Activated B cell treated with CpG ODN at 0.5 μM for 24 hours (primary cell): ENCODE data around the gene CDC42BPB. TPM values are rescaled to one million over a fixed set of nuclear protein-coding genes. Genes with fewer than 3 reads are reported as not detected.

Source experiments
- ATAC-seq: fragments of 200-7000 bp; cut with Tn5 transposase; one replicate; pipeline ENCODE4 v1.10.0; 2021; ENCODE audit warnings: low read depth, mild to moderate bottlenecking, moderate library complexity
- CTCF ChIA-PET: fragments of 350-600 bp; sonication (Branson Sonifier 250); formaldehyde crosslinking; loops from one replicate; lab custom pipeline; 2021; ENCODE audit warnings: antibody characterized with exemption; lab: Charles Lee
- POLR2A ChIA-PET: fragments of 350-600 bp; sonication (Branson Sonifier 250); formaldehyde crosslinking; loops from one replicate; lab custom pipeline; 2021; ENCODE audit warnings: antibody characterized with exemption; lab: Charles Lee
- DNase-seq: peaks from one replicate; pipeline ENCODE4 v3.0.0; 2022
- H3K27ac Mint-ChIP-seq: one replicate; pipeline ENCODE4 v1.8.0; 2020; ENCODE audit warnings: mixed read lengths
- H3K27me3 Mint-ChIP-seq: one replicate; pipeline ENCODE4 v1.8.0; 2021; ENCODE audit warnings: mixed read lengths
- H3K36me3 Mint-ChIP-seq: one replicate; pipeline ENCODE4 v1.8.0; 2021; ENCODE audit warnings: low read depth, mixed read lengths
- H3K4me1 Mint-ChIP-seq: one replicate; pipeline ENCODE4 v1.8.0; 2021; ENCODE audit warnings: mixed read lengths
- H3K4me3 Mint-ChIP-seq: one replicate; pipeline ENCODE4 v1.8.0; 2020; ENCODE audit warnings: mild to moderate bottlenecking, mixed read lengths
- H3K9me3 Mint-ChIP-seq: one replicate; pipeline ENCODE4 v1.8.0; 2020; ENCODE audit warnings: mixed read lengths
- intact Hi-C: fragments of 100-400 bp; cut with micrococcal nuclease; formaldehyde crosslinking; loops from one replicate; pipeline ENCODE4 v1.15.1; 2024
- total RNA-seq: library from RNA; stranded (reverse); gene quantifications from 2 replicates; pipeline ENCODE4 v1.2.3, GENCODE V29; 2022
- TF ChIP-seq, protein P1 (sequence below): fragments of 200-600 bp; IDR thresholded peaks from one replicate; pipeline ENCODE4 v1.8.0; 2022; ENCODE audit warnings: antibody characterized with exemption, mild to moderate bottlenecking

The CDC42BPB gene
- total RNA-seq, 1 donor from 2014 or later, result 38.5 TPM

DNA sequence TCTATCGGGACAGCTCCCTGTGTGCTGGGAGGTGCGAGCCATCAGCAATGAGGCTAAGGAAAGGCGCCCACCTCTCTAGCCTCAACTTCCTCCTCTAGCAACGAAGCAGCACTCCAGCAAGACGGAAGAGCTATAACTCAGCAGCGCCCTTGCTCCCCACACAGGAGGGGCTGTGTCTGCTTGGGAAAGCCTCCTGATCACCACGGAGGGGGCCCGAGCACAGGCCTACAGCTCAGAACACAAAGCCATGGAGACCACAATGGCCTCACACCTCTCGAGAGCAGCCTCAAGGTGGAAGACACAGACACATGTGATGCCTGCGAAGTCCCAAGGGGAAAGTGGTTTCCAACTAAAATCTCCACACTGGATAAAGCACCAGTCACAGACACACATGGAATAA is 60.4 kb downstream of the CDC42BPB start:
- ATAC-seq (no peak), DNase-seq (no peak)
- no peak overlapping the region for H3K4me3 Mint-ChIP-seq
- CTCF ChIA-PET, result no interaction called here
- TF ChIP-seq, protein P1, sequence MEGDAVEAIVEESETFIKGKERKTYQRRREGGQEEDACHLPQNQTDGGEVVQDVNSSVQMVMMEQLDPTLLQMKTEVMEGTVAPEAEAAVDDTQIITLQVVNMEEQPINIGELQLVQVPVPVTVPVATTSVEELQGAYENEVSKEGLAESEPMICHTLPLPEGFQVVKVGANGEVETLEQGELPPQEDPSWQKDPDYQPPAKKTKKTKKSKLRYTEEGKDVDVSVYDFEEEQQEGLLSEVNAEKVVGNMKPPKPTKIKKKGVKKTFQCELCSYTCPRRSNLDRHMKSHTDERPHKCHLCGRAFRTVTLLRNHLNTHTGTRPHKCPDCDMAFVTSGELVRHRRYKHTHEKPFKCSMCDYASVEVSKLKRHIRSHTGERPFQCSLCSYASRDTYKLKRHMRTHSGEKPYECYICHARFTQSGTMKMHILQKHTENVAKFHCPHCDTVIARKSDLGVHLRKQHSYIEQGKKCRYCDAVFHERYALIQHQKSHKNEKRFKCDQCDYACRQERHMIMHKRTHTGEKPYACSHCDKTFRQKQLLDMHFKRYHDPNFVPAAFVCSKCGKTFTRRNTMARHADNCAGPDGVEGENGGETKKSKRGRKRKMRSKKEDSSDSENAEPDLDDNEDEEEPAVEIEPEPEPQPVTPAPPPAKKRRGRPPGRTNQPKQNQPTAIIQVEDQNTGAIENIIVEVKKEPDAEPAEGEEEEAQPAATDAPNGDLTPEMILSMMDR, result no peak
- peaks cover 61% of the 10 kb centered on the region for H3K36me3 Mint-ChIP-seq
- H3K27ac Mint-ChIP-seq, result no peak overlapping the region
- H3K27me3 Mint-ChIP-seq, result no peaks in the 10 kb centered on the region
- H3K4me1 Mint-ChIP-seq, result peaks cover 4% of the 10 kb centered on the region
- POLR2A ChIA-PET, result no interaction called here
- H3K9me3 Mint-ChIP-seq, result no peaks in the 10 kb centered on the region
- intact Hi-C loops, result no loop called here

DNA sequence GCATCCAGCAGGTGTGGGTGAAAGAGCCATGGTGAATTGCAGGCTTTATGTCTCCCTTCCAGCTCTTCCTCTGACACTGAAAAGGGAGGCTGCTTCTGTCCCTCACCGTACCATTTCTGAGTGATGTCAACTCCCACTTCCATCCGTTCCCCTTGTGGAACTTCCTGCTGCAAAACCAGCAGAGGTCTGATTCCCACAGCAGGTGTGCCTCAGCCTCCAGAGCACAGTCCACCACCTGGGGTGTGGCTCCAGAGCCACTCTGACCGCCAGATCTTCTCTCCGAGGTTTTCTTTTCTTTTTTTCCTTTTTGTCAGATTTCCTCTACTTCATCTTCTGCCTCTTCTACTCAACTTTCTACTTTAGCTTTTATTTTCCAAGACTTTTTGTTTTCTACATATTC is 62.7 kb downstream of the CDC42BPB start:
- peaks cover 5% of the 10 kb centered on the region for H3K4me1 Mint-ChIP-seq
- no peak for ATAC-seq
- no peaks in the 10 kb centered on the region for H3K27me3 Mint-ChIP-seq
- no peak overlapping the region for H3K27ac Mint-ChIP-seq
- TF ChIP-seq, protein P1, result no peak
- H3K9me3 Mint-ChIP-seq, result no peaks in the 10 kb centered on the region
- H3K4me3 Mint-ChIP-seq, result no peak overlapping the region
- intact Hi-C loops, result no loop called here
- POLR2A ChIA-PET, result no interaction called here
- no peak for DNase-seq
- peaks cover 70% of the 10 kb centered on the region for H3K36me3 Mint-ChIP-seq
- CTCF ChIA-PET, result no interaction called here

DNA sequence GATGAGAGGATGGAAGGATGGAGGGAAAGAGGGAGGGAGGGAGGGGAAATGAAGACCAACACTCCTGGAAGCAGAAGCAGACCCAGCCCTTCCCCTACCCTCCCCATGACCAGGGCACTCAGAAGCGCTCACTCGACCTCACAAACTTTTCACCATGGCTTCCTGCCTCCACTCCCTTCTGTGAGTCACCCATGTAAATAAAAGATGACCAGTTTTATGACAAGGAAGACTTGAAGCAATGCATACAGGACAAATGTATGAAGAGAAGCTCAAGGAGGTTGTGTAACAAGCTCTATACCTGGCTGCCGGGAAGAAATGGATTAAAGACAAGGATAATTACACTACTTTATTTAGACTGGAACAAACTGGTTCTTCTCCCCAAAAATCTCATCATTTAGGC is 63.8 kb downstream of the CDC42BPB start:
- Mint-ChIP-seq H3K4me3 (no peak overlapping the region), H3K4me1 (peaks cover 5% of the 10 kb centered on the region), H3K27me3 (no peaks in the 10 kb centered on the region), H3K9me3 (peaks cover 4% of the 10 kb centered on the region), H3K36me3 (peaks cover 74% of the 10 kb centered on the region), H3K27ac (no peak overlapping the region)
- intact Hi-C loops, result no loop called here
- no peak for DNase-seq
- no peak for ATAC-seq
- TF ChIP-seq, protein P1, result no peak
- CTCF ChIA-PET, result no interaction called here
- POLR2A ChIA-PET, result no interaction called here

DNA sequence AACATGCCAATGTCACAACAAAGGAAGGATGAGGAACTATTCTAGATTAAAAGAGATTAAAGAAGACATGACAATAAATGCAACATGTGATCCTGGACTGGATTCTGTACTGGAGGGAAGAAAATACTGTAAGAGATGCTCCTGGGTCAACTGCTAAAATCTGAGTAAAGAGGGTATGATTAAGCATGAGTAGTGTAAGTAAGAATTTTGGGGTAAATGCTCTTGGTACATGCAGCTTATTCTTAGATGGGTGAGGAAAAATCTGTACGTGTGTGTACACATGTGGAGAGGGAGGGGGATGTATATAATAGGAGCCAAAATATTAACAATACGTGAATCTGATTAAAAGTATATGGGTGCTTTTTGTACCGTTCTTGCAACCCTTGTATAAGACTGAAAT is 66.0 kb downstream of the CDC42BPB start:
- no peak overlapping the region for H3K4me3 Mint-ChIP-seq
- no peaks in the 10 kb centered on the region for H3K27me3 Mint-ChIP-seq
- H3K4me1 Mint-ChIP-seq, result peaks cover 5% of the 10 kb centered on the region
- no peak overlapping the region for H3K27ac Mint-ChIP-seq
- DNase-seq (no peak), ATAC-seq (no peak)
- TF ChIP-seq, protein P1, result no peak
- intact Hi-C loops, result no loop called here
- ChIA-PET POLR2A (no interaction called here), CTCF (no interaction called here)
- peaks cover 14% of the 10 kb centered on the region for H3K9me3 Mint-ChIP-seq
- peaks cover 77% of the 10 kb centered on the region for H3K36me3 Mint-ChIP-seq

DNA sequence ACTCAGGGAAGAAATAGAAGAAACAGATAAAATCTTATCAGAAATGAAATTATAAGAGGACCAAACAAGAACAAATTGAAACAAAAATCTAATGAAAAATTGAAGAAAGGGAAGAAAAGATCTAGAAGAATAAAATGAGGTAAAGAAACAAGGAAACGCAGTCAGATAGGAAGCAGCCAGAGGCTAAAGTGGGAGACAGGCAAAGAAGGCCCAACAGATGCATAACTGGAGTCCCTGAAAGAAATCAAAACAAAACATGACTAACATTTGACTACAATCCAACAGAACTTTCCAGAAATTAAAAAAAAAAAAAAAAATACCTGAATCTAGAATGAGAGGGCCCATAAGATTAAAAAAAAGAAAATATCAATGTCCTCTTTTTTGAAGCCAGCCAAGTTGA is 69.3 kb downstream of the CDC42BPB start:
- Mint-ChIP-seq H3K4me1 (peaks cover 10% of the 10 kb centered on the region), H3K9me3 (peaks cover 14% of the 10 kb centered on the region), H3K27me3 (no peaks in the 10 kb centered on the region), H3K36me3 (peaks cover 83% of the 10 kb centered on the region), H3K4me3 (no peak overlapping the region), H3K27ac (no peak overlapping the region)
- DNase-seq (no peak), ATAC-seq (no peak)
- TF ChIP-seq, protein P1, result no peak
- ChIA-PET POLR2A (no interaction called here), CTCF (no interaction called here)
- intact Hi-C loops, result no loop called here
